ENCODE data around the gene RBMS3. TPM values are rescaled to one million over a fixed set of nuclear protein-coding genes. Genes with fewer than 3 reads are reported as not detected.

RBMS3 gene
- total RNA-seq, 1 donor from 2014 or later = 13.2 TPM

- no peak overlapping the region for H3K4me3 ChIP-seq (ENCODE audit: low read depth, low read length)
- TF ChIP-seq, protein P1, sequence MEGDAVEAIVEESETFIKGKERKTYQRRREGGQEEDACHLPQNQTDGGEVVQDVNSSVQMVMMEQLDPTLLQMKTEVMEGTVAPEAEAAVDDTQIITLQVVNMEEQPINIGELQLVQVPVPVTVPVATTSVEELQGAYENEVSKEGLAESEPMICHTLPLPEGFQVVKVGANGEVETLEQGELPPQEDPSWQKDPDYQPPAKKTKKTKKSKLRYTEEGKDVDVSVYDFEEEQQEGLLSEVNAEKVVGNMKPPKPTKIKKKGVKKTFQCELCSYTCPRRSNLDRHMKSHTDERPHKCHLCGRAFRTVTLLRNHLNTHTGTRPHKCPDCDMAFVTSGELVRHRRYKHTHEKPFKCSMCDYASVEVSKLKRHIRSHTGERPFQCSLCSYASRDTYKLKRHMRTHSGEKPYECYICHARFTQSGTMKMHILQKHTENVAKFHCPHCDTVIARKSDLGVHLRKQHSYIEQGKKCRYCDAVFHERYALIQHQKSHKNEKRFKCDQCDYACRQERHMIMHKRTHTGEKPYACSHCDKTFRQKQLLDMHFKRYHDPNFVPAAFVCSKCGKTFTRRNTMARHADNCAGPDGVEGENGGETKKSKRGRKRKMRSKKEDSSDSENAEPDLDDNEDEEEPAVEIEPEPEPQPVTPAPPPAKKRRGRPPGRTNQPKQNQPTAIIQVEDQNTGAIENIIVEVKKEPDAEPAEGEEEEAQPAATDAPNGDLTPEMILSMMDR (conservative IDR thresholded peaks at IDR 0.05; ENCODE audit: low read depth, low read length) = no peak
- DNase-seq (ENCODE audit: low read depth) = no peak
Observed at GRCh38 chr3:29601861-29602585, 321.2 kb downstream of the RBMS3 start.

DNA sequence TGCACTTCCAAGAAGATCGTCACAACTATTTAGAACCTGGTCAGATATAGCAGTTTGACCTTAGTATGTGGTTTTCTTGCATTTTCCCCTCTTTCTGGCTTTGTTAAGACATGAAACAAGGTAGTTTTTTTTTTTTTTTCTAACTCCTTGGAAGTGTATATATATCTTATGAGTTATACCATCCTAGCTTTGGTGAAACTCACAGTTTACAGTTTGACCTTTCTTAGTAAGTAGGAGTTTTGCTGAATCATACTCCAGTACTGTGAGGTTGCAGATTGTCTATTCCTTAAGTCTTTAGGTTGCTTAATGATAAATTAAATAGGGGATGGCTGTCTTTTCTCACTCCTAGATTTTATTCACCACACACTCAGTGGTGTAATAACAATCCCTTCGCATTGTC lies 325.0 kb downstream of the RBMS3 start:
- no peak for DNase-seq (ENCODE audit: low read depth)
- TF ChIP-seq, protein P1 (conservative IDR thresholded peaks at IDR 0.05; ENCODE audit: low read depth, low read length) = no peak

DNA sequence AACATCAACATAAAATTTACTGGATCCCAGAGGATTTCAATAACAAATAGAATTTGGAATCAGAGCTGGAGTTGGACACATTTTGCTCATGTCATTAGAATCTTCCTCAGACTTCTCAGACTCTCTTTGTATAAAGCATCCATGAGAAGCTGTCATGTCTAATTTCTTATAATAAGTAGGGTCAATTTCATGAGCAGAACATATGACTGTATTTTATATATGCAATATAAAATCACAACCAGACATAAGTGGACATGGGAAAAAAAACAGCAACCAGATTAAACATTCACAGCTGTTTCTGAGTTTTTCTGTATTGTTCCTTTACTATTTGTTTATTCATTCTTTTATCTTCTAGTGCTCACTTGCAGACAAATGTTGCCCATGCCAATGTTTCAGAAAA lies 325.5 kb downstream of the RBMS3 start:
- H3K4me3 ChIP-seq (ENCODE audit: low read depth, low read length) = no peak overlapping the region
- TF ChIP-seq, protein P1 (conservative IDR thresholded peaks at IDR 0.05; ENCODE audit: low read depth, low read length) = no peak
- DNase-seq (ENCODE audit: low read depth) = no peak

More for the DNA sequence above, 325.0 kb downstream of the RBMS3 start:
- no peak overlapping the region for H3K4me3 ChIP-seq (ENCODE audit: low read depth, low read length)

GRCh38 chr3:29608414-29609327 lies 327.8 kb downstream of the RBMS3 start:
- no peak overlapping the region for H3K4me3 ChIP-seq (ENCODE audit: low read depth, low read length)
- TF ChIP-seq, protein P1 (conservative IDR thresholded peaks at IDR 0.05; ENCODE audit: low read depth, low read length) = no peak
- no peak for DNase-seq (ENCODE audit: low read depth)

DNA sequence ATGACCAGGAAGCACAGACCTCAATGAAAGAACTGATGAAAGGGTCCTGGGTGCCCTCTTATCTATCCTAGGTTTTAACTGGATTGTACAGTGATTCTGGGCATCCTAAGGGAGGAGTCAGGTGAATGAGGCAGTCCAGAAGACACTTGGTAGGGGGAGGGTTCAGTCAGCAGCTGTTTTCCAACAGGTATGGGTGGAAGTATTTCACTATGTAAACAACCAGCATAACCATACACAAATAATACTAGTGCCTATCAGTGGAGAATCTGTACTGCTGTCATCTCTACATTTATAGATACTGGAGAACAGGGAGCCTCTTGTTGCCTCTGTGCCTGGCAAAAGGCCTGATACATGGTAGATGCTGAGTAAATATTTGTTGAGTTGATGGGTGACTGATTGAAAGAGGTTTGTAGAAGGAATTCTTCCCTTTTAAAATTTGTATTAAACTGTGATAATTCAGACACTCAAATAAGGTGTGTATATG lies 328.5 kb downstream of the RBMS3 start:
- TF ChIP-seq, protein P1 (conservative IDR thresholded peaks at IDR 0.05; ENCODE audit: low read depth, low read length) = no peak
- no peak overlapping the region for H3K4me3 ChIP-seq (ENCODE audit: low read depth, low read length)
- DNase-seq (ENCODE audit: low read depth) = no peak

DNA sequence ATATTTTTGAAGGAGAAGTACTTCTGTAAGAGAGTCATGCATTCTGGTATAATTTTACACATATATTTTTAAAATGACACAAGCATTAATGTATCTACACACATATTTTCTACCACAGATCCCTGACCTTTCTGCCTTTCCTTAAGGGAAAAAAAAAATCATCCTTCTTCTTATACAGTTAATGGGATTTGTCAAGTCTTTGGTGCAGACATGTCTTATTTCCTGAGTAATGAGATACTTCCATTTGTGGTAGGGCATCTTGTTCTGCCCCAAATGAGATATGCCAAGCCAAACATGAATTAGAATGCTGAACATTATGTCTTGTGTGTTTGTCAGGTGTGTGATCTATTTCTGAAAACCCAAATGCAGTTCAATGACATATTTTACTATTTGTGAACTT lies 329.9 kb downstream of the RBMS3 start:
- TF ChIP-seq, protein P1 (conservative IDR thresholded peaks at IDR 0.05; ENCODE audit: low read depth, low read length) = no peak
- no peak for DNase-seq (ENCODE audit: low read depth)
- no peak overlapping the region for H3K4me3 ChIP-seq (ENCODE audit: low read depth, low read length)

Data from epithelial cell of proximal tubule (primary cell).